Stimulated activated CD8-positive, alpha-beta memory T cell treated with anti-CD3 and anti-CD28 coated beads, Interleukin-15, amount 100 ng/mL, for 4 hours (primary cell): ENCODE data around the gene IP6K1.
"Not testable (repeated sequence)": the region's sequence is repeated elsewhere in the genome, so short reads cannot be mapped to it uniquely, and the experiment has no call there.

ENCODE experiments used
- DNase-seq, 2 donors: peaks; one replicate each; pipeline ENCODE4 v3.0.0-alpha.2; 2020; ENCODE audit warnings: low read depth in 2 of 2

Gene IP6K1

DNA sequence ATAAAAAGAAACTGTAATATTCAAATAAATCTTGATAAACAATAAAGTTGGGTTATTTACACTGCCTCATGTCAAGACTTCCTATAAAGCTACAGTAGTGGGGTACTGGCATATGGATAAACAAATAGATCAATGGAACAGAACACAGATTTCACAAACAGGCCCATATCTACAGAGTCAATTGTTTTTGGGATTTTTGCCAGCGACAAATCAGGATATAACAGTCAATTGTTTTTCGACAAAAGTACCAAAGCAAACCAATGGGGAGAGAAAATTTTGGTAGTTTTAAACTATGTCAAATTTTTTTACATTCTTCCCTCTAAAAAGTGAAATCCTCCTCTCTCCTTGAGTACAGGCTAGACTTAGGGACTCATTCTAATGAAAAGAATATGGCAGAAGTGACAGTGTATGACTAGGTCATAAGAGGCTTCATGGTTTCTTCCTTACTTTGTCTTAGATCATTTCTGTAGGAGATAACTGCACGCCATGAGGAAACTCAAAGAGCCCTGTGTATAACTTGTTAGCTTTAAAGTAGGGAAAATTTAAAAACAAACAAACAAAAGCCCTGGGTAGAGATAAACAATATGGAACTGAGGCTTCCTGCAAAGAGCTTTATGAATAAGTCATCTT, 16.9 kb downstream of the IP6K1 start:
- DNase-seq = no peak

DNA sequence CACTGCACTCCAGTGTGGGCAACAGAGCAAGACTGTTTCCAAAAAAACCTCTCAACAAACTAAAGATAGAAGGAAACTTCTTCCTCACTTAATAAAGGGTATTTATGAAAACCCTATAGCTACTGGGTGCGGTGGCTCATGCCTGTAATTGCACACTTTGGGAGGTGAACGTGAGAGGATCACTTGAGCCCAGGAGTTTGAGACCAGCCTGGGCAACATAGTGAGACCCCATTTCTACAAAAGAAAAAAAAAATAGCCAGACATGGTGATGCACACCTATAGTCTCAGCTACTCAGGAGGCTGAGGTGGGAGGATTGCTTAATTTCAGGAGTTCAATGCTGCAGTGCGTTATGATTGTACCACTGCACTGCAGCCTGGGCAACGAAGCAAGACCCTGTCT, 22.4 kb downstream of the IP6K1 start:
- DNase-seq = no peak

DNA sequence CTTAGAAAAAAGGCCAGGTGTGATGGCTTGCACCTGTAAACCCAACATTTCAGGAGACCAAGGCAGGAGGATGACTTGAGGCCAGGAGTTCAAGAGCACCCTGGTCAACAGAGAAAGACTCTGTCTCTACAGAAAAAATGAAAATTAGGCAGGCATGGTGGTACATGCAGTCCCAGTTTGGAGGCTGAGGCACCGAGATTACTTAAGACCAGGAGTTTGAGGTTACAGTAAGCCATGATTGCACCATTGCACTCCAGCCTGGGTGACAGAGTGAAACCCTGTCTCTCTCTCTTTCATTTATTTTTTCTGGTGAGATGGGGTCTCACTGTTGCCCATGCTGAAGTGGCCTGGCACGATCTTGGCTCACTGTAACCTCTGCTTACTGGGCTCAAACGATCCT, 24.7 kb downstream of the IP6K1 start:
- DNase-seq = no peak

DNA sequence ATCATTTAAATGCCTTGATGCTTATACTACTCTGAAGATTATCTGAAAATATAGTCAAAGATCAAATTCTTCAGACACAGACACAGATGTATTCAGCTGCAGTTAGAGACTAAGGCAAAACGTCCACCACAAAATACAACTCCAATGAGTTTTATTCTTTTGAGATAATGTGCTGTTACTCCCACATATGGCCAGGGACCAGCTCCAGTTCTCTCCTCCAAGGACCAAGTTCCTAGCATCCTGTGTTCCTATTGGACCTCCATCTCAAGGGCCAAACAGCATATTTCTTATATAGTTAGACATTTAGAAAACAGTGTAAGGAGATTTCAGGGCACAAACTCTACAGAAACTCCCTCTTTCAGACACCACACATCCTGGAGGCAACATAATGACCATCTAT, 27.1 kb downstream of the IP6K1 start:
- no peak for DNase-seq

DNA sequence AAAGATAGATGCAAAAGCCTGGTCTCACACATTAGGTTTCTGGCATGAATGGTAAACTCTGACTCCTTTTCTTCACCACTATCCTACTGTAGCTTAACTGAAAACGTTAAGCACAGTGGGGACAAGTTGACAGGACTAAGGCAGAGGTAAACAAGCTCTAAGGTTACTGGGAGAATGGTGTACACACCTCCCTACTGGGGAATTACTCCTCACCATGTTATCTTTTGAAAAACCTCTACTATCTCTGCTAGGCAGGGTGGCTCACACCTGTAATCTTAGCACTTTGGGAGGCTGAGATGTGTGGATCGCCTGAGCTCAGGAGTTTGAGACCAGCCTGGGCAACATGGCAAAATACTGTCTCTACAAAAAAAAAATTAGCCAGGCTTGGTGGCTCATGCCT, 29.1 kb downstream of the IP6K1 start:
- DNase-seq = no peak

DNA sequence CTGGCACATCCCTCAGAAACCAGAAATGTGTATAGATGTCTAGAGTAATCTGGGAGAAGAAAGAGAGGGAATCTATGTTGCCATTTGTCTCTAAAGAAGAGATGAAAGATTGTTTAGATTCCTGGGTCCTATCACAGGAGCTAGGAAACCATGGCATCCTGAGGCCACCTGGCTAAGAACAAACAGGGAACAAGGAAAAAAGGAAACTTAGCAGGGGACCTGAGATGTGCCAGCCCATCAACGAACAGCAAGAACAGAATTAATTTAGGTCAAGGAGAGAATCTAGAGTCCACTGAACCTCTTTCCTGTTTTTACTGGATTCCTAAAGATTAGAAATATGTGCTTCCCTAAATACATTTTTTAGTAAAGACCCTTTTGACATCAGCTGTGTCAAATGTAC, 30.3 kb downstream of the IP6K1 start:
- no peak for DNase-seq

DNA sequence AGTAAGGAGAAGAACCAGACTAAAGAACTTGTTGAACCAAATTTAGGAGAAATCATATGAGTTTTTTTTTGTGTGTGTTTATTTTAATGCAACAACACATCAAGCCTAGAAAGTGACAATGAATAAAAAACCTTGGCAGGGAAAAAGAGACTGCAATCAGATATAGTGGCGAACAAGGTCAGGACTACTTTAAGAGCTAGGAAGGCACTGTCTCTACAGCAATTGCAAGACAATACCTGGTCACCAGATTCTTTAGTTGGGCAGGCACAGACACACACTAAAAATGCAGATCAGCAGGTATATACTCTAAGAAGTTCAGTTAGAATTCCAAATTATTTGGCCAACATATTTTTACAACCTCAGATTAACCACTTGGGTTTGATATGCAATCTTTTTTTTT, 31.8 kb downstream of the IP6K1 start:
- DNase-seq = no peak

DNA sequence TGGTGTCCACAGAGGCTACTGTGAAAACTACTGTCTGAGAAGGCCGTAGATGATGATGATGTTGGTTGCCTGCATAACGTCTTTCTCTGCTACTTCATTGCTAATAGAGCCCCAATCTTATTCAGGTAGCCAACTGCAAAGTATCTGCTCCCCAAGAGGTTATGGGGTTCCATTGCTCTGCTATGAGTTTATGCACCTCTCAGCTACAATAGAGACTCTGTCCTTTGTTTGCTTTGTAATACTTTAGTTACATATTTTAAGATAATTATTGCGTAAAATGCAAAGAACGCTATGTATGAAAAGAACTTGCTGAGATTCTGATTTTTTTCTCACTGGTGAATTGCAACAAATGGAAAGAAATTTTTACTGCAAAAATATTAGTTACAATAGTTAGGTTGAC, 34.8 kb downstream of the IP6K1 start:
- DNase-seq = no peak

DNA sequence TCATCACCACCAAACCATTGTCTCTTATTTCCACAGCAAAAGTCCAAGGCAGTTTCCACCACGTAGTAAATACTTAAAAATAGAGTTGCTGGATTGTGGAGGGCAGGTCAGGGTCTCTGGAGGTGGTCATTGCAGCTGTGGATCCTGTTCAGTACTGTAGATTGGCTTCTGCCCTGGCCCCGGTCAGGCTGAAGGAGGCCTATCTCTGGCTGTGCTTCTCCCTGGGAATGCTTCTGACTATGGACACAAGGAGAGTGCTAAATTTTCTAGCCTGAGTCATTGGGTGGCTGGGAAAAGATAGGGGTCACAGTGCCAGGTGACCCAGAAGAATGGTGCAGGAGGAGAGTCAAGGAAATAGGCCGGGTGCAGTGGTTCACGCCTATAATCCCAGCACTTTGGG, 36.3 kb downstream of the IP6K1 start:
- DNase-seq = no peak

DNA sequence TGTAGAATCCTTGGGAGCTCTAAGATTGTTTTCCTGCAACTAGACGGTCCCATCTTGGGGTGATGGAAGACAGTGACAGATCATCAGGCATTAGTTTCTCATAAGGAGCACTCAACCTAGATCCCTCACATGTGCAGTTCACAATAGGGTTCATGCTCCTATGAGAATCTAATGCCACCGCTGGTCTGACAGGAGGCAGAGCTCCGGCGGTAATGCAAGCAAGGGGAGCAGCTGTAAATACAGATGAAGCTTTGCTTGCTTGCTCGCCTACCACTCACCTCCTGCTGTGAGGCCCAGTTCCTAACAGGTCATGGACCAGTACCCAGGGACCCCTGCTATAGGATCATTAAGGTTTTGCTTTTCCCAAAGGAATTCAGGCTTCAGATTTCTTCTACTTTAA, 37.5 kb downstream of the IP6K1 start:
- DNase-seq = not testable (repeated sequence)

DNA sequence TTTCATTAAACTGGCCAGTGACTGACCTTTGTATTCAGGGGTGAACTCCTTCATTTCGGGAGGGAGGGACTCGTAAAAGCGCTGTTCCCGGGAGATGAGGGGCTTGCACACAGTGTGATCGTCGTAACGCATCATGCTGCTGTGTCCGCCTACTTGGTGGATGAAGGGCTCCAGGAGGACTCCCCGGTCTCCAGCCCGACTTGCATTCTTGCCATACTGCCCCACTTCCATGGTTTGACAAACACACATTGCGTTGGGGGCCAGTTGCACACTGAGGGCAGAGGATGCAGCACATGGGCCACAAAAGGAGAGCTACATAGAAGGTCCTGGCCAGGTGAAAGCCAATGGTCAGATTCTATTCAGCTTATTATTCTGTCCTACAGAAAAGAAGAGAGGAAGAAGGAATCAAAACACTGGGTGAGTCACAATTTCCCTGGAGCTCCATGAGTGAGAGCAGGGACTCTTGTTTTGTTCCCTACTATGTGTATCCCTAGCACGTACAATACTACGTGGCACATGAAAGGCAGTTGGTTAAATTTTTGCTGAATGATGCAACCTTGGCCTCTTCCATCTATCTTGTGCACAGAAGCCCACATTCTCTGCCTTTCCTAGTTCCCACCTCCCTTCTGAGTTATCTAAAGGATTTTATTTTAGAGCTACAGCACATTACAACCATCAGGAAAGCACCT, 38.4 kb downstream of the IP6K1 start:
- no peak for DNase-seq

DNA sequence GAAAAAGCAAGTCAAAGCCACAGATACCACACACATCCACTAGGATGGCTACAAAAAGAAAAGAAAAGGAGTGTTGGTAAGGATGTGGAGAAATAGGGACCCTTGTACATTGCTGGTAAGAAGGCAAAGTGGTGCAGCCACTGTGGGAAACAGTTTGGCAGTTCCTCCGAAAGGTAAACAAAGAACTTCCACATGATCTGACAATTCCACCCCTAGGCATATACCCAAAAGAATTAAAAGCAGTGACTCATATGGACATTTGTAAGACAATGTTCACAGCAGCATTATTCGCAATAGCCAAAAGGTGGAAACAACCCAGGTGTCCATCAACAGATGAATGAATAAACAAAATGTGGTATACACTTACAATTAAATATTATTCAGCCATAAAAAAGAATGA, 40.4 kb downstream of the IP6K1 start:
- no peak for DNase-seq

DNA sequence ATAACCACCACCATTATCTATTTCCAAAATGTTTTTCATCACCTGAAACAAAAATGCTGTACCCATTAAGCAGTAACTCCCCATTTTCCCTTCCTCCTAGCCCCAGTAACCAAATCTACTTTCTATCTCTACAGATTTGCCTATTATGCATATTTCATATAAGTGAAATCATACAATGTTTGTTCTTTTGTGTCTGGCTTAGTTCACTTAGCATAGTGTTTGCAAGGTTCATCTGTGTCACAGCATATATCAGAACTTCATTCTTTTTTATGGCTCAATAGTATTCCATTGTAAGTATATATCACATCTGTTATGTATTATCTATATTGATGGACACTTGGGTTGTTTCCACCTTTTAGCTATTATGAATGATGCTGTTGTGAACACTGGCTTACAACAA, 45.9 kb downstream of the IP6K1 start:
- DNase-seq = no peak

DNA sequence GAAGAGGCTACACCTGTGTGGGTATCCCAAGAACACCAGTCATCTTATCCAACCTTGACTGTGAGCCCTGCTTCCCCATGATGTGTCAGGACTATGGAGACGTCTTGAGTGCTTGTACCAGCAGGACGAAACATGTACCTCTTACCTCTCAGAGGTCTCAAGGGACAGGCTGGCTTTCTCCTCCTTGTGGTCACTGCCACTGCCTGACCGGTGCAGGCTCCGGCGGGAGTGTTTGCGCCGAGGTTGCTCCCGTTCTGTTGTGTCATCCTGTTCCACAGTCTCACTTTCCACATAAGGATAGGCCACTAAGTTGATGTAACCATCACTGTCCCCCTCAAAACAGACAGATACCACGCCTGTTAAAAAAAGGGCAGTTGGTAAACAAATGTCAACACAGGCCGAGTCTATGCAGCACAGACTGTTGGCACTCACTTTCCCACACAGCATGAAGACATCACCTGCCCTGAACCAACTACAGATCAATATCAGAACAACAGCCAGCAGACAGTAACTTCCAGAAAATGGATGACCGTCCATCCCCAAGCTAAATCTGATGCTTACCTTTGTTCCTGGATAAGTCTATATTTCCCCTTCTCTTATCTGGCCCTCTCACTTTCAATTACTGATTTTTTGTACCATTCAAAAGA, 48.2 kb downstream of the IP6K1 start:
- no peak for DNase-seq

DNA sequence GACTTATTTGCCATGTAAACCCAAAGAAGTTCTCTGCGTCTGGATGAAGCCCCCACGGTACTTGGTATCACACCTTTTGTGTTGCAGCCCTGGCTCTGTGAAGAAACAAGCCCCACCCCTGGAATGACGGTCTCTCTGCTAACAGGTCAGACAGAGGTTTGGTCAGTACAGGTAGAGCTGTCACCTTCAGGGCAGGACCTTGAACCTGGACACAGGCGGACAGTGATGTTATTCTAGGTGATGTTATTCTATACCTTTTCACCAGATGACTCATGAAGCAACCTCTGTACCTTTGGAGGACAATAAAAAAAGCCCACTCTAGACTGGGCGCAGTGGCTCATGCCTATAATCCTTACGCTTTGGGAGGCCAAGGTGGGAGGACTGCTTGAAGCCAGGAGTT, 51.6 kb downstream of the IP6K1 start:
- no peak for DNase-seq

DNA sequence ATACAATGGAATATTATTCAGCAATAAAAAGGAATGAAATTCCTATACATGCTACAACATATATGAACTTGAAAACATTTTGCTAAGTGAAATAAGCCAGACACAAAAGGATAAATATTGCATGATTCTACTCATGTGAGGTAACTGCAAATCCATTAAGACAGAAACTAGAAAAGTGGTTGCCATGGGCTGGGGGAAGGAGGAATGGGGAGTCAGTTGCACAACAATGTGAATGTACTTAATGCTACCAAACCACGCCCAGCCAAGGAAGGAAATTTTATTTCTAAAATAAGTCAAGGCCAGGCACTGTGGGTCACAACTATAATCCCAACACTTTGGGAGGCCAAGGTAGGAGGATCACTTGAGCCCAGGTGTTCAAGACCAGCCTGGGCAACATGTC, 52.8 kb downstream of the IP6K1 start:
- no peak for DNase-seq

DNA sequence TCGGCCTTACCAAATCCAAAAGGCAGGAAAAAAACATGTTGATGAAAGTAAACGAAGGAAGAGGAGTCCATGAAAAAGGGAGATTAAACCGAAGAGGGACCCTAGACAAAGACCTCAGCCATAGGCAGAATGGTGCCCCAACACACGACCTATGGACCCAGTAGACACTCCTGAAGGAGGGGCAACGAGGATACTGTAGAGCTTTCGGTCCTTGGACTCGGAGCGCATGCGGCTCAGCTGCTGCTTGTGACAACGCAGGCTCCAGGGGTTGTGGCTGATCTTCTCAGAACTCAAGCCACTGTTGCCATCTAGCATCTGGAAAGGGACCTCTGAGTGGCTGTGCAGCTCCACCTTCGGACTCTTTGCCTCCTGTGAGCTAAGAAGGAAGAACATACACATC, 53.7 kb downstream of the IP6K1 start:
- DNase-seq = no peak

DNA sequence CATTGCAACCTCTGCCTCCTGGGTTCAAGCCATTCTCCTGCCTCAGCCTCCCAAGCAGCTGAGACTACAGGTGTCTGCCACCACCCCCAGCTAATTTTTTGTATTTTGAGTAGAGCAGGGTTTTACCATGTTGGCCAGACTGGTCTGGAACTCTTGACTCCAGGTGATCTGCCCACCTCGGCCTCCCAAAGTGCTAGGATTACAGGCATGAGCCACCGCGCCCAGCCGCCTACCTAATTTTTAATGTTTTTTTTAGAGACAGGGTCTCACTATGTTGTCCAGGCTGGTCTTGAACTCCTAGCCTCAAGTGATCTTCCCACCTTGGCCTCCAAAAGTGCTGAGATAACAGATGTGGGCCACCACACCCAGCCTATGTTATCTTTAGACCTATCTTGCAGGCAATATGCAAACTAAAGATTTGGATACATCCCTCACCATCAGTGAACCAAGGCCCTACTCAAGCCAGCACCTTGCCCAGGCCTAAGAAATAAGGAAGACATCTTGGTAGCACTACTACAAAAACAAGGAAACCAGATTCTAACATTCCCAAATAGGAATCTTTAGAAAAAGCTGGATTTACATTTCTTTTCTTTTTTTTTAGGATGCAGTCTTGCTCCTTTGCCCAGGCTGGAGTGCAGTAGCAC, 56.3 kb downstream of the IP6K1 start:
- no peak for DNase-seq

DNA sequence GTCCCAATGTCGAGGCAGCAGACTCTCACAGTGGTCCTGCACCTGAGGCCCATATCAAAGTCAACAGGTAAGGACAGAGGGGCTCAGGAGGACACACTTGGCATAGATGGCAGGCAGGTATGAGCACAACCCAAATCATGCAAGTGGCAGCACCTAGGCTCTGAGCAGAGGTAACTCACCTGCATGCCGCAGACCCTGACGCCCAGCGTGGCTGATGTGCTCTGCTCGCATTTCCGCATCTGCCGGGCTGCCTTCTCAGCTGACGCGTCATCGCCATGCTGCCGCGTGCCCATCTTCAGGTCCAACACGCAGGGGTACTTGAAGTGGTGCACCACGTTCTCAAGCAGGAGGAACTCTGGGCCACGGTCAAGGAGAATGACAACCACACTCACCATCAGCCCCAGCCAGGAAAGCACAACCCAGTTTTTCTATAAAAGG, 58.4 kb downstream of the IP6K1 start:
- no peak for DNase-seq

DNA sequence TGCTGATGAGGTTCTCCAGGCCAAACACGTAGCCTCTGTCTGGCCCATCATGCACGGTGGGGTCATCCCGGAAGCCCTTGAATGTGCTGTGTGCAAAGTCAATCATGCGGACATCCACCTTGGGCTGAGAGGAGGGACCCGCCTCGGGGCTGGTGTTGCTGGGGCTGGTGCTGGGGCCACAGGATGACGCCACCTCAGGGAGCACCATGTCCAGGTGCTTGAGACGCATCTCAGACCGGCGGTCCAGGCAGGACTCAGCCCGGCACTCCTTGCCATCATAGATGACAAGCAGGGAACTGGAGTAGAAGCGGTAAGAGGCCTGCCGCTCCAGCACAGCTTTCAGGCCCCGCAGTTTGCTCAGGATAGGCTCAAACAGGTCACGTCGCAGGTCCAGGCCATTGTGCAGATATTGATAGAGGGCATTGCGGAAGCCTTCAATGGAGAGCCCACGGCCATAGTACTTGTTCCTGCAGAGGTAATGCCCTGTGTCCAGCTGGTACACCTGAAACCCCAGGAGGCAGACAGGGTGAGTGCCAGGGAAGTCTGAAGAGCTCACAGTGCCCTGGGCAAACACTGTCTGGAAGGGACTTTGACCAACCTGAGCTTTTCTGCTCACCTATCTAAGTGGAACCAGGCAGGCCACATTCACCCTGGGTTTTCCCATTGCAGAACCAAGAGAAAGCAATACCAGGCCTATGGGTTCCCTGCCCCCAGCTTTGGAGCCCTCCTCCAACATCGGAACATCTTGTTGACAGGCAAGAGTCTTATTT, 59.0 kb downstream of the IP6K1 start:
- no peak for DNase-seq

DNA sequence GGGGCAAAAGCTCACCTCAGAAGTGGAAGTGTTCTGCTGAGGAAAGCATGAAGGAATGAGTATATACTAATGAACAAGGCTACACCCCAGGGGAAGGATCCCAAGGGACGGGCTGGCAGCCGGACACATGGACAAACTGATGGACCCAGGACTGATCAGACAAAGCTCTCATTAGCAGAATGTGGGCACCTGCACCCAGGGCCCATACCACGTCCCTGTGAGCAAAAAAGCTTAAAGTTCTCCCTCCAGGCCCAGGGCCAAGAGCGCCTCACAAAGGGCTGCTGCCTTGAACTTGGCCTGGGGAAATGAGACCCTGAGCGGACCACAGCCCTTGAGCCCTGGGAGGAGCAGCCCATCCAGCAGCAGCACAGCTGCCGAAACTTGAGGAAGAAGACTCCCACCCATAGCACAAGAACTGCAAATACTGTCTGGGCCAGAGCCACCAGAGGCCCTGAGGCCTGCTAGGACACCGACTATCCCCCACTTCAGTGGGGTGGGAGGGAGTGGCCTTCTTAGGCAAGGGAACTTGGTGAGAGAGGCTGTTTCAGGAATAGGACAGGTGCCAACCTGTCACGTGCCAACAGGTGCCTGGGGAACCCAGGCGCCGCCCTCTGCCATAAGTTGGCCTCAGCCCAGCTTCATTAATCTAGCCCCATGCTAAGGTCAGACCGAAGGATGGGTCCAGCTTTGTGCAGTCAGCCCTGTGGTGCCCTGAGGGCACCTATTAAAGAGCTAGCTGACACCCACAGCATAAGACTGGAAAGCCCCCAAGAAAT, 60.2 kb downstream of the IP6K1 start:
- DNase-seq = no peak
